ENCODE measurements around the gene CCDC74B. TPM values are rescaled to one million over a fixed set of nuclear protein-coding genes. Genes with fewer than 3 reads are reported as not detected.
"Not testable (repeated sequence)": the region's sequence is repeated elsewhere in the genome, so short reads cannot be mapped to it uniquely, and the experiment has no call there.

Gene CCDC74B
- total RNA-seq, 4 donors from 2014 or later, result 0.96 to 2.3 (median 1.3) TPM

DNA sequence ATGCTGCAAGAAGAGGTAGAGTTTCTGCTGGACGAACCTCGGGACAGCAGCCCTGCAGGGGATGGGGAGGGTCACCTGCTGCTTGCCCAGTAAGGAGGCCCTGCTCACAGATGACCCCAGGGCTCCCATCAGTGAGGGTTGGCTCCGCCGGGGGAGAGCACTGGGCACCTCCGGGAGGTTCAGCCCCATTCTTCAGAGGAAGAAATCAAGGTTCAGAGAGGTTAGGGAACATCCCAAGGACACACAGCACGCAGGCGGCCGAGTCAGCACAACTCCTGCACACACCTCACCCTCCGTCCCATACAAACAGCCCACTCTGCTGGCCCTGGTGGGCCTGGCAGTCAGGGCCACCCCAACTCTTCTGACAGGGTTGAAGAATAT is 11.7 kb upstream of the CCDC74B start:
- Histone ChIP-seq H3K4me1 (no peaks in the 10 kb centered on the region), H3K4me3 (no peak overlapping the region), H3K9me3 (no peaks in the 10 kb centered on the region), H3K36me3 (peaks cover 76% of the 10 kb centered on the region), H3K27ac (no peak overlapping the region), H3K27me3 (no peaks in the 10 kb centered on the region)
- DNase-seq (ENCODE audit: low spot score in 2 of 2), result no peak
- 100% methylated on average over 1 of the region's 9 CpGs for WGBS
- no peak for TF ChIP-seq POLR2AphosphoS5 (IDR thresholded peaks at IDR 0.05)

DNA sequence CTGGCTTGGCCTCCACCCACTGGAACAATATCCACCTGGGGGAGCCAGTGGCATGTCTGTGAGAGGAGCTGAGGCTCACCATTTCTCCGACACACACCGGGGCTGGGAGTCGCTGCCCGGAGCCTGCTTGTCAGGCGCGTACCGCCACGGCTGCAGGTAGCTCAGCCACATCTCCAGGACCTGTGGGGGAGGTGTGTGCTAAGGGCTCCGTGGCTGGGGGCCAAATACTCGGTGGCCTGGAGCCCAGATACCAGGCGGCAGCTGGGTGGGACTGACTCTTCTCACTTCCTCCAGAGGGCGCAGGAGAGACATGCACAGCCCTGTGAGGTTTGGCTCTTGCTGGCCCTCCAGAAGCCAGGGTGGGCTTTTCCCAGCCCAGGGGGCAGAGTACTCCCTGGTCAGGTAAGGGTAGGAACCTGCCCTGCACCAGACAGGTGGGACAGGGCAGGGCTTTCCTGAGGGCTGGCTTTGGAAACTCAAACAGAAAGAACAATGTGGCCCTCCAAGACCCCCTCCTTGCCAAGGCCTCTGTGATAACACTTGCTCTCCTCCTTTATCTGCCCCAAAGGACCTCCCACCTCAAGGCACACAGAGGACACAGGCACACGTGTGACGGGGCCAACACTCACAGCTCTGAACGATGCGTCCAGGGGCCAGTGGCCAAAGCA is 11.2 kb upstream of the CCDC74B start:
- 54% methylated on average over 7 of the region's 16 CpGs for WGBS
- H3K36me3 ChIP-seq, result peaks cover 76% of the 10 kb centered on the region
- DNase-seq (ENCODE audit: low spot score in 2 of 2); H3K9me3 ChIP-seq; H3K27ac ChIP-seq; H3K27me3 ChIP-seq; H3K4me1 ChIP-seq; H3K4me3 ChIP-seq: not testable (repeated sequence)
- TF ChIP-seq, protein P1, sequence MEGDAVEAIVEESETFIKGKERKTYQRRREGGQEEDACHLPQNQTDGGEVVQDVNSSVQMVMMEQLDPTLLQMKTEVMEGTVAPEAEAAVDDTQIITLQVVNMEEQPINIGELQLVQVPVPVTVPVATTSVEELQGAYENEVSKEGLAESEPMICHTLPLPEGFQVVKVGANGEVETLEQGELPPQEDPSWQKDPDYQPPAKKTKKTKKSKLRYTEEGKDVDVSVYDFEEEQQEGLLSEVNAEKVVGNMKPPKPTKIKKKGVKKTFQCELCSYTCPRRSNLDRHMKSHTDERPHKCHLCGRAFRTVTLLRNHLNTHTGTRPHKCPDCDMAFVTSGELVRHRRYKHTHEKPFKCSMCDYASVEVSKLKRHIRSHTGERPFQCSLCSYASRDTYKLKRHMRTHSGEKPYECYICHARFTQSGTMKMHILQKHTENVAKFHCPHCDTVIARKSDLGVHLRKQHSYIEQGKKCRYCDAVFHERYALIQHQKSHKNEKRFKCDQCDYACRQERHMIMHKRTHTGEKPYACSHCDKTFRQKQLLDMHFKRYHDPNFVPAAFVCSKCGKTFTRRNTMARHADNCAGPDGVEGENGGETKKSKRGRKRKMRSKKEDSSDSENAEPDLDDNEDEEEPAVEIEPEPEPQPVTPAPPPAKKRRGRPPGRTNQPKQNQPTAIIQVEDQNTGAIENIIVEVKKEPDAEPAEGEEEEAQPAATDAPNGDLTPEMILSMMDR (IDR thresholded peaks at IDR 0.05), result peak in 1 of 2 donors; percentile 40

DNA sequence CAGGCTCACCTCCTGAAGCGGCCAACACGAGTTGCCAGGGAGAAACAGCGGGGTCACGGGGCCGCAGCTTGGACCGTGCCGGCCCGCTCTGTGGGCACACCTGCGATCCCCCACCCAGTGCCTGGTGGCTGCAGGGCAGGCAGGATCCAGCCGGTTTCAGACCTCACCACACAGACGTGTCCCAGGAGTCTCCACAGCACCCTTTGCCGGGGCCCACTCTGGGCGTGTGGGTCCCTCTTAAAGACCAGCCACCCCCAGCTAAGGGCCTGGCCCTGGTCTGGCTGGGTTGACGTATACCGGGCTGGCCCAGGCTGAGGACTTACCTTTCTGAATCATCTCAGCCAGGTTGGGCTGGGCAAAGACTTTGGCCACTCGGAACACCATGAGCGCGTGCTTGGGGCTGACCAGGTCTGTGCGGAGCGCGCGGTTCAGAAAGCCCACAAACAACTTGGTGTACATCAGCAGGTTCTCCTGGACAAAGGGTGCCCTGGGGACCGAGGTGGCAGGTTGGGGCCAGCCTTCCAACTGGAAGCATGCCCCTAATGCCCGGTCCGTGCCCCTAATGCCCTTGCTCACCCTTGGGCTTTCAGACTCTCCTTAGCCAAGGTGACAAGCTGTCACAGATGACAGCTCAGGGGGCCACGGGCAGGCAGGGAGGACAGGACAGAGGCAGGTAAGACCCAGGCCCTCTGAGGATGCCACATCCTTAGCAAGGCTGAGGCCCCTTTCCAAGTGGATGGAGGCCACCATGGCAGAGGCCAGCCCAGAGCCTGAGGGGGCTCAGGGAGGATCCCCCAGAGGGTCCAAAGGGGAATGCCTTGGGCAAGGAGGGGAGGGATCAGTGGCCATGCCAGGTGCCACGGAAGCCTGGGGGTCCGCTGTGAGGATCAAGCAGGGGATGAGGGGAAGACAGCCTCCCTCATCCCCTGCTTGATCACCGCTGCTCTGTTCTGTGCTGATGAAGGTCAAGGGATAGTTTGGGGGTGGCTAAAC is 10.2 kb upstream of the CCDC74B start:
- whole genome bisulfite sequencing, result 98% methylated on average over 8 of the region's 29 CpGs
- peak in 1 of 2 donors; percentile 42 for DNase-seq (ENCODE audit: low spot score in 2 of 2)
- H3K27me3 ChIP-seq, result no peaks in the 10 kb centered on the region
- H3K4me3 ChIP-seq, result no peak overlapping the region
- TF ChIP-seq, protein P1 (IDR thresholded peaks at IDR 0.05), result no peak
- TF ChIP-seq POLR2A (IDR thresholded peaks at IDR 0.05), result no peak
- TF ChIP-seq EP300 (IDR thresholded peaks at IDR 0.05), result no peak
- TF ChIP-seq POLR2AphosphoS5 (IDR thresholded peaks at IDR 0.05), result no peak
- no peaks in the 10 kb centered on the region for H3K9me3 ChIP-seq
- H3K36me3 ChIP-seq, result peaks cover 76% of the 10 kb centered on the region
- H3K4me1 ChIP-seq, result no peaks in the 10 kb centered on the region
- no peak overlapping the region for H3K27ac ChIP-seq

DNA sequence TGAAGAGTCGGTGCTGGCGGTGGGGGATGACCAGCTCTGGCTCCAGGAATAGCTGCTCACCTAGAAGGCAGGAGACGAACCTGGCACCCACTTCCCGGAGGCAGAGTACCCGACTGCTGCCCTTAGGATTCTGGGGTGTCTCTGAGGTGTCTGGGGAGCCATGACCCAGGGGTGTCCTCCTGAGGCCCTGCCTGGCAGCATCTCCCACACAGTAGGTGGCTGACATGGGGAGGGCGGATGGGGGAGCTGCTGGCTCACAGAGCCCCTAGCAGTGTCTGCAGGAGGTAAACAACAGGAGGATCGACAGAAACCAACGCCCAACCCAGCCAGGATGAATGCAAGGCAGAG is 9.5 kb upstream of the CCDC74B start:
- WGBS, result 100% methylated on average over 2 of the region's 8 CpGs
- H3K4me1 ChIP-seq, H3K4me3 ChIP-seq, H3K27ac ChIP-seq, H3K9me3 ChIP-seq, H3K27me3 ChIP-seq: not testable (repeated sequence)
- peak in 1 of 2 donors; percentile 25 for DNase-seq (ENCODE audit: low spot score in 2 of 2)
- H3K36me3 ChIP-seq, result peaks cover 69% of the 10 kb centered on the region

DNA sequence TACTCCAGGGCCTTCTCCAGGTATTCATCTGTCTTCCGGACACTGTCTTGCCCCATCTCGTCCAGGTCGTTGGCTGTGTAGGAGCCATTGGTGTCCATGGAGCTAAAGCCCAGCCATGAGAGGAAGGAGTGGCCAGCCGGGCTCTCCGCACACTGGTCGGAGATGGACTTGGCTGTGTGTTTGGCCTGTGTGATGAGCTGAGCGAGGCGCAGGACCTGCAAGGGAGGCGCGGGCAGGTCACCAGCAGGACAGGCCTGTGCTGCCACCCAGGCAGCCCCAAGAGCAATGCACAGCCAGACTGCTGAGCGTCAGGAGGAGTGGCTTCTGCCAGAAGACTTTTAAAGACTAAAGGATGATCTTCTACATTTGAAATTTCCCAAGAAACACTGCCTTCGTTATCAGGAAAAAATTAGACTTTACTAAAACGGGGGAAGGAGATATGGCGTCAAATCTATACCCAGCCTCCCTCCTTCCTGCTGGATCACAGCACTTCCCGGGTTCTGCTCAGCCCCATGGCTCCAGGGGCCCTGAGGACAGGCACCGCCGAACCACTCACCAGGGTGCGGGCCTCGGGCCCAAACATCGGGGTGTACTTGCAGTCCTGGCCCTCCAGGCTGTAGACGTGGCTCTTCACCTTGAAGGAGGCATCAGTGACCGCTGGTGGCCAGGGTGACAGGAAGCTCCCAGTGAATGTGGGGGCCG is 9.0 kb upstream of the CCDC74B start:
- H3K36me3 ChIP-seq, result peaks cover 64% of the 10 kb centered on the region
- not testable (repeated sequence) for H3K4me1 ChIP-seq, H3K27ac ChIP-seq, H3K9me3 ChIP-seq, H3K27me3 ChIP-seq, H3K4me3 ChIP-seq
- peak in 1 of 2 donors; percentile 31 for DNase-seq (ENCODE audit: low spot score in 2 of 2)
- 92% methylated on average over 12 of the region's 23 CpGs for WGBS

DNA sequence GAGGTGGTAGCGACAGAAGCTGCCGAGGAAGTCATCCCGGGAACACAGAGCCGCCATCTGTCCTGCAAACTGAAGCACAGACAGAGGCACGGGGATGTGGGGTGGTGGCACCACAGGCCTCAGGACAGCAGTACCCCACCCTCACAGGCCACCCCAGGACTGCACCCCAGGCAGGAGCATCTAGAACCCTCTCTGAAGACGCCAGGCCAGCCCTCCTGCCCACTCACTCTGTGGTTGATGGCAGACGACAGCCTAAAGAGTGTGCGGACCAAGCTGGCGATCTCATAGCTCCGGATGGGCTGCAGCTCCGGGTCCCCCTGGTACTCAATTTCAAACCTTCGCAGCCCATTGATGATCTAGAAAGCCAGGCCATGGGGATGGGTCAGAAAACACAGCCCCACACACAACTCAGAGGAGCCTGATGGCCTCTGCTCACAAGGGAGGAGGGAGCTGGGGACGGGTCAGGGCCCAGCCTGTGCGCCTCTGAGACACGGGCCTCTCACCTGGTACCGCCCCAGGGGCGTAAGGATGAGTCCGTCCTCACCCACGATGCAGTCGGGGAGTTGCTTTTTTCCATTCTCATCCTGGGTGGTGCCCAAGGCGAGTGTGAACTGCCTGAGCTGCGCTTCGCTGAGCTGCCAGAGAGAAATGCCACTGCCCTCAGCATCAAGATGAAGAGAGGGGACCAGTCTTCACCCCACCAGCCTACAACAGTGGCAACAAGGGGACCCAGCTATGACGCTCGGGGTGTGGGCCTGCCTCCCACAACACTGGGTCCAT is 8.1 kb upstream of the CCDC74B start:
- peak in 1 of 2 donors; percentile 35 for DNase-seq (ENCODE audit: low spot score in 2 of 2)
- H3K4me3 ChIP-seq, result no peak overlapping the region
- H3K27me3 ChIP-seq, result no peaks in the 10 kb centered on the region
- no peaks in the 10 kb centered on the region for H3K9me3 ChIP-seq
- peaks cover 56% of the 10 kb centered on the region for H3K36me3 ChIP-seq
- H3K27ac ChIP-seq, result no peak overlapping the region
- no peaks in the 10 kb centered on the region for H3K4me1 ChIP-seq
- TF ChIP-seq, protein P1 (IDR thresholded peaks at IDR 0.05), result no peak
- WGBS, result 86% methylated on average over 5 of the region's 25 CpGs

DNA sequence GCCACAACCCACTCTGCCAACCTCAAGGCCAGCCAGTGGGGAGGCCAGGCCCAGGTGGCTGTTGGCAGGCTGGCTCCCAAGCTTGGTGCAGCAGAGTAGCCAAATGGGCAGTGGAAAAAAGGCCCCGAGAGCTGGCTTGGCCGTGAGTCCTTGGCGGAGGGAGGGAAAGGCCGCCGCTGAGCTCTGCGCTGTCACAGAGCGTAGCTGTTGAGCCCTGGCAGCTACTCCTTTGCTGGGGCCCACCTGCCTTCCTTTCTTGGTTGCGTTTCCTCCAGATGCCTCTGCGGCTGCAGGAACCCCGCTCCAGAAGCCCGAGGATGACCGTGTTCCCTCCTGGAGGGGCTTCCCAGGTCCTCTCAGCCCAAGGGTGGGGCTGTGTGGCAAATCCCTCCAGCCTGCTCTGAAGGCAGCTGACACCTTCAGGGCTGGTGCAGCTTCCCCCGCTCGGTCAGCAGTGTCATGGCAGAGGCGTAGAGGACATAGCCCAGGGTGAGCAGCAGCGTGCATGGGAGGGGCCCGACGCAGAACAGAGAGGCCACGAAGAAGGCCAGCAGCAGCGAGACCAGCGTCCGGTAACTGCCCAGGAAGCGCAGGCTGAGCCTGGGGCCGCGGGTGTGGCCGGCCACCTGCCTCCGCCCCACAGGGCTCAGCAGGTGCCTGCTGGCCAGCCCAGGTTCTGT is 7.4 kb upstream of the CCDC74B start:
- H3K36me3 ChIP-seq, result peaks cover 49% of the 10 kb centered on the region
- not testable (repeated sequence) for H3K9me3 ChIP-seq, H3K27ac ChIP-seq, H3K27me3 ChIP-seq, H3K4me3 ChIP-seq, H3K4me1 ChIP-seq
- peak in 1 of 2 donors; percentile 44 for DNase-seq (ENCODE audit: low spot score in 2 of 2)
- 94% methylated on average over 14 of the region's 27 CpGs for WGBS

DNA sequence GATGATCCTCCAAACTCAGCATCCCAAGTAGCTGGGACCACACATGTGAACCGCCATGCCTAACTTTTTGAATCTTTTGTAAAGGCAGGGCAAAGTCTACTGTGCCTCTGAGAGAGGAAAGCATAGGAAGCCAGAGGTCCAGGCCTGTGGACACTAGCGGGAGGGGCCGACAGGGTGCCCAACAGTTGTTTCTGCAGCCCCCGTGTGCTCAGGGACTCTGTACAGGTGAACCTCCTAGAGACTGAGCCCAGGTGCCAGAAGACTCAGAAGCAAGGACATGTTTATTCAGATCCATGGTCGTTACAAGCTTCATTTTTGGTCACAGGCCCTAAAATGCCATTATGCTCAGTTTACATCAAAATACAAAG is 6.2 kb upstream of the CCDC74B start:
- H3K4me1 ChIP-seq, H3K9me3 ChIP-seq, H3K4me3 ChIP-seq, H3K27me3 ChIP-seq, H3K27ac ChIP-seq: not testable (repeated sequence)
- peak in 1 of 2 donors; percentile 6 for DNase-seq (ENCODE audit: low spot score in 2 of 2)
- peaks cover 43% of the 10 kb centered on the region for H3K36me3 ChIP-seq
- 80% methylated on average over 4 of the region's 5 CpGs for WGBS

All from suprapubic skin (tissue), 4 donors.